ENCODE results near the gene LRMDA. TPM values are rescaled to one million over a fixed set of nuclear protein-coding genes. Genes with fewer than 3 reads are reported as not detected.

LRMDA gene
- total RNA-seq, 1 donor = under 0.01 TPM

- no peak overlapping the region for H3K4me3 ChIP-seq (ENCODE audit: low read depth, low read length)
- TF ChIP-seq, protein P1, sequence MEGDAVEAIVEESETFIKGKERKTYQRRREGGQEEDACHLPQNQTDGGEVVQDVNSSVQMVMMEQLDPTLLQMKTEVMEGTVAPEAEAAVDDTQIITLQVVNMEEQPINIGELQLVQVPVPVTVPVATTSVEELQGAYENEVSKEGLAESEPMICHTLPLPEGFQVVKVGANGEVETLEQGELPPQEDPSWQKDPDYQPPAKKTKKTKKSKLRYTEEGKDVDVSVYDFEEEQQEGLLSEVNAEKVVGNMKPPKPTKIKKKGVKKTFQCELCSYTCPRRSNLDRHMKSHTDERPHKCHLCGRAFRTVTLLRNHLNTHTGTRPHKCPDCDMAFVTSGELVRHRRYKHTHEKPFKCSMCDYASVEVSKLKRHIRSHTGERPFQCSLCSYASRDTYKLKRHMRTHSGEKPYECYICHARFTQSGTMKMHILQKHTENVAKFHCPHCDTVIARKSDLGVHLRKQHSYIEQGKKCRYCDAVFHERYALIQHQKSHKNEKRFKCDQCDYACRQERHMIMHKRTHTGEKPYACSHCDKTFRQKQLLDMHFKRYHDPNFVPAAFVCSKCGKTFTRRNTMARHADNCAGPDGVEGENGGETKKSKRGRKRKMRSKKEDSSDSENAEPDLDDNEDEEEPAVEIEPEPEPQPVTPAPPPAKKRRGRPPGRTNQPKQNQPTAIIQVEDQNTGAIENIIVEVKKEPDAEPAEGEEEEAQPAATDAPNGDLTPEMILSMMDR (IDR thresholded peaks at IDR 0.05; ENCODE audit: insufficient read depth, low read depth, low read length) = no peak
- DNase-seq (ENCODE audit: low read depth) = no peak
Measured at GRCh38 chr10:75476985-75477384, 45.6 kb downstream of the LRMDA start.

GRCh38 chr10:75477680-75478079, 46.3 kb downstream of the LRMDA start:
- no peak for DNase-seq (ENCODE audit: low read depth)

DNA sequence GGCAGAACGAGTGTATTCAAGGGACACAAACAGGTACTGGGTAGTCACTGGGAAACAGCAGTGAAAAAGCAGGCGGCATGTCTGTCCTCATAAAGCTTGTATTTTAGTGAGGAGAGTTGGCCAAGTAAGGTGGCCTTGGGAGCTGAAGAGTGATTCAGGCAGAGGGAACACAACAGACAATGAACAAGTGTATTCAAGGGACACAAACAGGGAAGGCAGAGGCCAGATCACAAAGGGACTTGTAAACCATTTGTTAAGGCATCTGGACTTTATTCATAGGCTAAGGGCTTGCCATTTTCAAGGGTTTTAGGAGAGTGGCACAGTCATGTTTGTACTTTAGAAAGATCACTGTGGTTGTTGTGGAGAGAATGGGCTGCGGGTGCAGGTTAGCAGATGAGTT, 49.0 kb downstream of the LRMDA start:
- TF ChIP-seq, protein P1 (IDR thresholded peaks at IDR 0.05; ENCODE audit: insufficient read depth, low read depth, low read length) = no peak
- no peak for DNase-seq (ENCODE audit: low read depth)

More at GRCh38 chr10:75477680-75478079, 46.3 kb downstream of the LRMDA start:
- no peak overlapping the region for H3K4me3 ChIP-seq (ENCODE audit: low read depth, low read length)
- TF ChIP-seq, protein P1 (IDR thresholded peaks at IDR 0.05; ENCODE audit: insufficient read depth, low read depth, low read length) = no peak

DNA sequence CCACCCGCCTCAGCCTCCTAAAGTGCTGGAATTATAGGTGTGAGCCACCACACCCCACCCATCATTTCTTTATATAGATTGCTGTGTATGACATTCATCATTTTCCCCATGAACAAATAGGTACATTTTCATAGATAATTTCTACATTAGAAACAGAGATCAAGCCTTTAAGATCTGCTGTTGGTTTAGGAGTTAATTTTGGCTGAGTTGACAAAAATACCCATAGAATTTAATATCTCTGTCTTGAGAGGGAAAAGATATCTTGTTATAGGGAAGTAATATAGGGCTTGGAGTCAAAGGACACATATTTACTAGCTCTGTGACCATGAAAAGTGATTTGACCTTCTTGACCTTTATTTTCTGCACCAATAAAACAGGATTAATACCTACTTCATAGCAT, 51.8 kb downstream of the LRMDA start:
- TF ChIP-seq, protein P1 (IDR thresholded peaks at IDR 0.05; ENCODE audit: insufficient read depth, low read depth, low read length) = no peak
- DNase-seq (ENCODE audit: low read depth) = no peak
- H3K4me3 ChIP-seq (ENCODE audit: low read depth, low read length) = no peak overlapping the region

More for the DNA sequence above, 49.0 kb downstream of the LRMDA start:
- no peak overlapping the region for H3K4me3 ChIP-seq (ENCODE audit: low read depth, low read length)

DNA sequence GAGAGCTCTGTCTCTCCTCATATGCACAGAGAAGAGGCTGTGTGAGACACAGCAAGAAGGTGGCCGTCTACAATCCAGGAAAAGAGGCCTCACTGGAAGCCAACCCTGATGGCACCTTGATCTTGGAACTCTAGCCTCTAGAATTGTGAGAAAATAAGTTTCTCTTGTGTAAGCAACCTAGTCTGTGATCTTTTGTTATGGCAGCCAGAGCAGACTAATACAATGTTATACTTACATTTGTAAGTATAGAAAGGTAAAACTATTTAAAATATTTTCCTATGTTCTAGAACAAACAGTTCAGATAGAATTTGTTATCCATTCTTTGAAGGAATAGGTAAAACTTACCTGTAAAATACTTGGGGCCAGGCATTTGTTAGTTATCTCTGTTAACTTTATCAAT, 53.3 kb downstream of the LRMDA start:
- no peak for DNase-seq (ENCODE audit: low read depth)
- TF ChIP-seq, protein P1 (IDR thresholded peaks at IDR 0.05; ENCODE audit: insufficient read depth, low read depth, low read length) = no peak
- no peak overlapping the region for H3K4me3 ChIP-seq (ENCODE audit: low read depth, low read length)

DNA sequence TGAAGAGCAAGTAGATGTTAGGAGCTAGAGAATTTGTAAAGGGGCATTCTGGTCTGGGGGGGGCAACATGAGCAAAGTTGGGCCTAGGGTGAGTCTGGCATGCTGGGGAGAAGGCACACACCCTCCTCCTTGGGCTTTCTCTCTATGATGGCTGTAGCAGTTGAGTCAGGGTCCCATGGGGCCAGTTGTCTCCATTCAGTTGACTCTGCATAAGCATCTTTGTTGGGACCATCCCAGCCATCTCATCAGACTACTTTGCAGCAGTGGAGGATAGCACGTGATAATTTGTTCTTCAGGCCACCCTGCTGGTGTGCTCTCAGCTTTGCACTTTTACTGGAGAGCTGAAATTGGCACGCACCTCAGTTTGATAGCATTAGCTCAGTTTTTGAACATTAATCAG, 55.2 kb downstream of the LRMDA start:
- no peak overlapping the region for H3K4me3 ChIP-seq (ENCODE audit: low read depth, low read length)
- no peak for DNase-seq (ENCODE audit: low read depth)
- TF ChIP-seq, protein P1 (IDR thresholded peaks at IDR 0.05; ENCODE audit: insufficient read depth, low read depth, low read length) = no peak

DNA sequence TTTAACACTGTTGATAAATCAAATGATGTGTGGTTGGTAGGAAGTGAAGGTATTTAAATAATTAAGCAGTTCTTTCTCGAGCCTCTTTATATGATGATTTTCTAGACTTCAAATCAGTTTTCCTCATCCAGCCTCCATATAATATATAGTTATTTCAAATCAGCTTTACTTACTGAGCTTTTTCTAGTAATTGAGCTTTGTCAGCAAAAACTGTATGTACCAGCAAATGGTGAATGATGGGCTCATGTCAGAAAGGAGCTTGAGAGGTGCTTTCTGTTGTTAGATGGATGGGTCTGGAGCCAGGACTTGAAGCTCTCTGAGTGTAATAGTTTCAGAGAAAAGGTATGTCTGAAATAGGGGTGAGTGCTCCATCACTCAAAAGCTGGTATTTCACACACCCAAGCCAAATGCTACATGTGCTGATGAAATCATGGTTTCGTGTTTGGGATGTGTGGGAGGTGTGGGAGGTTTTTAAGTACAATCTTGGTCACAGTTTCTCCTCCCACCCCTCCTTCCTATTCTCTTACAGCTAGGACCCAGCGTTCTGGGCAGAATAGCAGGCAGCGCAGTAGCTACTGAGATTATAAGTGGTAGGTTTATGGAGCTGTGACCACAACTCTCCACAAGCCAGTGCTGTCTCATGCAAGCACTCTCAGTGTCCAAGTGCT, 55.8 kb downstream of the LRMDA start:
- H3K4me3 ChIP-seq (ENCODE audit: low read depth, low read length) = no peak overlapping the region
- peak; percentile 13 for DNase-seq (ENCODE audit: low read depth)
- TF ChIP-seq, protein P1 (IDR thresholded peaks at IDR 0.05; ENCODE audit: insufficient read depth, low read depth, low read length) = no peak

Measured in fibroblast of villous mesenchyme (primary cell).